A673 (cell line): Measurements from ENCODE around the gene HOXC10.

ENCODE experiments used
- EZH2 ChIP-seq: fragments of 200-600 bp; sonication (generic); IDR thresholded peaks from 2 replicates; pipeline ENCODE4 v1.6.1; 2017; ENCODE audit warnings: borderline replicate concordance, low read depth, mild to moderate bottlenecking, mixed read lengths, antibody characterized with exemption, low read length; ENCODE audit not compliant: poor library complexity, severe bottlenecking
- TF ChIP-seq, protein P1 (sequence below): fragments of 300-800, 200-600 bp; sonication (generic); conservative IDR thresholded peaks from 2 replicates; pipeline ENCODE4 v1.5.1; 2017; ENCODE audit warnings: low read depth, mild to moderate bottlenecking, antibody characterized with exemption, low read length, moderate library complexity, mixed read lengths

DNA sequence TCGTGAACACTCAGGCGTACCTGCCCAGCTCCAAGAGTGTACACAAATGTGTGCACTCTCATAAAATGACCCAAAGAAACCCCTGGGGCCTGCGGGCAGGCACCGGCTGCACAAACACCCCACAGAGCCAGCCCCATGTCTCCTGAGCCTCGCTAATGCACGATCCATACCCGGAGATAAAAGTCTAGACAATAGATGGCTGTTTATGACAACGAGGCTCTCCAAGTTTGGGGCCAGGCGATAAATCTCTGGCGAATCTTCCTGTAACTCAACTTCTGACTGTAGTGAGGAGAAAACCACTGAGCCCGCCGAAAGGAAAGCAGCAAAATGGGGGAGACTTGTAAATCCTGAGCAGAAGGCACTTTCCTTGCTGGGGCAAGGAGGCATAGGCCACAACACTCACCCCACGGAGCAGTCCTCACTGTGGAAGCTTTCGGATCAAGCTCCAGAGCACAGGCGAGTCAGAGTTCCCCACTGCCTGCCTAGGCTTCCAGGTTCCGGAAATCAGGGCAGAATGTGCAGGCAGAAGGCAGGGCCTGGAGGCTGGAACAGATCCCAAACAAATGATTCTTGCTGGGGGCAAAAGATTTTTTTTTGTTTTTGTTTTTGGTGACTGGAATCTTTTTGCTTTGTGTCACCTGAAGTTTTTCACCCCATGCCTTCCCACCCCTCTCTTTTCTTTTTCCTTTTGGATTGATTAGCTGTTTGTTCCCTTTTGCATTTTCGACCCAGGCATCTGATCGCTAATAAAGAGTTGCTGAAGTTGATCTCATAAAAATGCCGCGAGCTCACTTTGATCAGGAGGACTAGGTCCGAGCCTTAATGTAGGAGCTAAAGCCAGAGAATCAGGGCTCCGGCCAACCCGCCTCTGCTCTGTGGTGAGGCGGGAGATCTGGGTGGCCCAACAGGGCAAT is 16.5 kb upstream of the HOXC10 start:
- TF ChIP-seq, protein P1, sequence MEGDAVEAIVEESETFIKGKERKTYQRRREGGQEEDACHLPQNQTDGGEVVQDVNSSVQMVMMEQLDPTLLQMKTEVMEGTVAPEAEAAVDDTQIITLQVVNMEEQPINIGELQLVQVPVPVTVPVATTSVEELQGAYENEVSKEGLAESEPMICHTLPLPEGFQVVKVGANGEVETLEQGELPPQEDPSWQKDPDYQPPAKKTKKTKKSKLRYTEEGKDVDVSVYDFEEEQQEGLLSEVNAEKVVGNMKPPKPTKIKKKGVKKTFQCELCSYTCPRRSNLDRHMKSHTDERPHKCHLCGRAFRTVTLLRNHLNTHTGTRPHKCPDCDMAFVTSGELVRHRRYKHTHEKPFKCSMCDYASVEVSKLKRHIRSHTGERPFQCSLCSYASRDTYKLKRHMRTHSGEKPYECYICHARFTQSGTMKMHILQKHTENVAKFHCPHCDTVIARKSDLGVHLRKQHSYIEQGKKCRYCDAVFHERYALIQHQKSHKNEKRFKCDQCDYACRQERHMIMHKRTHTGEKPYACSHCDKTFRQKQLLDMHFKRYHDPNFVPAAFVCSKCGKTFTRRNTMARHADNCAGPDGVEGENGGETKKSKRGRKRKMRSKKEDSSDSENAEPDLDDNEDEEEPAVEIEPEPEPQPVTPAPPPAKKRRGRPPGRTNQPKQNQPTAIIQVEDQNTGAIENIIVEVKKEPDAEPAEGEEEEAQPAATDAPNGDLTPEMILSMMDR = no peak
- TF ChIP-seq EZH2 = no peak
